ENCODE results near the gene ARL8A. TPM values are rescaled to one million over a fixed set of nuclear protein-coding genes. Genes with fewer than 3 reads are reported as not detected.
A peak's percentile ranks its signal among the peaks of the same experiment; 100 is the strongest.
"Not testable (repeated sequence)": the region's sequence is repeated elsewhere in the genome, so short reads cannot be mapped to it uniquely, and the experiment has no call there.

The ARL8A gene
- total RNA-seq, 1 donor from 2014 or later = 75.8 TPM

DNA sequence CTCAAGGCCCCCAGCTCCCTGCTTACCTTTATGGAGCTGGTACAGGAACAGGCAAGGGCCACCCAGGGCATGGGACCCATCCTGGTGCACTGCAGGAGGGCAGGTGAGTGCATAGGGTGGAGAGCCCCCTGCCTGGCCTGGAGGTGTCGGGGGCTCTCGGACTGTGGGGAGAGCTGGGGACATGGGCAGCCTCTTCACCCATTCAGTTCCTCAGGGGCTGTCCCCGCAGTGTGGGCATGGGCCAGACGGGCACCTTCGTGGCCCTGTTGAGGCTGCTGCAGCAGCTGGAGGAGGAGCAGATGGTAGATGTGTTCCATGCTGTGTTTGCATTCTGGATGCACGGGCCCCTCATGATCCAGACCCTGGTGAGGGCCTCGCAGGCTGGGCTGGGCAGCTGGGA is 41.8 kb upstream of the ARL8A start:
- Mint-ChIP-seq H3K4me3 (ENCODE audit: unreplicated experiment) (no peak overlapping the region), H3K36me3 (ENCODE audit: unreplicated experiment) (no peaks in the 10 kb centered on the region), H3K27me3 (ENCODE audit: unreplicated experiment) (peaks cover 6% of the 10 kb centered on the region), H3K9me3 (ENCODE audit: unreplicated experiment) (no peaks in the 10 kb centered on the region), H3K27ac (ENCODE audit: unreplicated experiment) (no peak overlapping the region), H3K4me1 (ENCODE audit: unreplicated experiment) (peaks cover 7% of the 10 kb centered on the region)
- DNase-seq (ENCODE audit: extremely low spot score, unreplicated experiment) = no peak
- TF ChIP-seq, protein P1, sequence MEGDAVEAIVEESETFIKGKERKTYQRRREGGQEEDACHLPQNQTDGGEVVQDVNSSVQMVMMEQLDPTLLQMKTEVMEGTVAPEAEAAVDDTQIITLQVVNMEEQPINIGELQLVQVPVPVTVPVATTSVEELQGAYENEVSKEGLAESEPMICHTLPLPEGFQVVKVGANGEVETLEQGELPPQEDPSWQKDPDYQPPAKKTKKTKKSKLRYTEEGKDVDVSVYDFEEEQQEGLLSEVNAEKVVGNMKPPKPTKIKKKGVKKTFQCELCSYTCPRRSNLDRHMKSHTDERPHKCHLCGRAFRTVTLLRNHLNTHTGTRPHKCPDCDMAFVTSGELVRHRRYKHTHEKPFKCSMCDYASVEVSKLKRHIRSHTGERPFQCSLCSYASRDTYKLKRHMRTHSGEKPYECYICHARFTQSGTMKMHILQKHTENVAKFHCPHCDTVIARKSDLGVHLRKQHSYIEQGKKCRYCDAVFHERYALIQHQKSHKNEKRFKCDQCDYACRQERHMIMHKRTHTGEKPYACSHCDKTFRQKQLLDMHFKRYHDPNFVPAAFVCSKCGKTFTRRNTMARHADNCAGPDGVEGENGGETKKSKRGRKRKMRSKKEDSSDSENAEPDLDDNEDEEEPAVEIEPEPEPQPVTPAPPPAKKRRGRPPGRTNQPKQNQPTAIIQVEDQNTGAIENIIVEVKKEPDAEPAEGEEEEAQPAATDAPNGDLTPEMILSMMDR (IDR thresholded peaks at IDR 0.05) = no peak

DNA sequence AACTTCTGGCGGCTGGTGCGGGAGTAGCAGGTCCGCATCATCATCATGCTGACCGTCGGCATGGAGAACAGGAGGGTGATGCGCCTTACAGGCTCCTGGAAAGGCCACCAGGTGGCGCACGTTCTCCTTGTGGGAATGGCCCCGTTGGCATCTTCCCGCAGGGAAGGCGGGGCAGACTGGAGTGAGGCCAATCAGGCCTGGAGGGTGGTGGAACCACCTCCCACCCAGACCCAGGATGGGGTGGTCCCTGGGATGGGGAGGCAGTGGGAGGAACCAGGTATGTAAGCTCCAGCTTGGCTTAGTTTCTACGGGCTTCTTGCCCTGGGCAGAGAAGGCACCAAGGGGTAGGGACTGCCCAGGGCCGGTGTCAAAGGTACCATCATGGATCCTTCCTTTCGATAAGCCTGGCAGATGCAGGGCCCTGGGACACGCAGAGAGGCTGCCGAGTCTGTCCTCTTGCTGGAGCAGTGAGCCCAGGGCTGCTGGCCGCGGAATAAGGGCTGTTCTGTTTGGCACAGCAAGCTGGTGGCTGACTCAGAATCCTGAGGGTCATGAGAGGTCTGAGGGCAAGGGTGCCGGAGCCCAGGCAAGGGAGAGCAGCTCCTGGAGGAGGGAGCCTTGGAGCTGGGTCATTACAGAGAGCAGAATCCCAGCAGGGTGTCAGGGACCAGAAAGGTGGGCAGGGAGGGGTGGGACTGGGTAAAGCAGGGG is 40.4 kb upstream of the ARL8A start:
- peak; percentile 94 for DNase-seq (ENCODE audit: extremely low spot score, unreplicated experiment)
- Mint-ChIP-seq H3K36me3 (ENCODE audit: unreplicated experiment) (no peaks in the 10 kb centered on the region), H3K9me3 (ENCODE audit: unreplicated experiment) (no peaks in the 10 kb centered on the region), H3K4me1 (ENCODE audit: unreplicated experiment) (peaks cover 7% of the 10 kb centered on the region), H3K4me3 (ENCODE audit: unreplicated experiment) (no peak overlapping the region), H3K27me3 (ENCODE audit: unreplicated experiment) (peaks cover 8% of the 10 kb centered on the region), H3K27ac (ENCODE audit: unreplicated experiment) (no peak overlapping the region)
- TF ChIP-seq, protein P1 (IDR thresholded peaks at IDR 0.05) = peak; percentile 91

DNA sequence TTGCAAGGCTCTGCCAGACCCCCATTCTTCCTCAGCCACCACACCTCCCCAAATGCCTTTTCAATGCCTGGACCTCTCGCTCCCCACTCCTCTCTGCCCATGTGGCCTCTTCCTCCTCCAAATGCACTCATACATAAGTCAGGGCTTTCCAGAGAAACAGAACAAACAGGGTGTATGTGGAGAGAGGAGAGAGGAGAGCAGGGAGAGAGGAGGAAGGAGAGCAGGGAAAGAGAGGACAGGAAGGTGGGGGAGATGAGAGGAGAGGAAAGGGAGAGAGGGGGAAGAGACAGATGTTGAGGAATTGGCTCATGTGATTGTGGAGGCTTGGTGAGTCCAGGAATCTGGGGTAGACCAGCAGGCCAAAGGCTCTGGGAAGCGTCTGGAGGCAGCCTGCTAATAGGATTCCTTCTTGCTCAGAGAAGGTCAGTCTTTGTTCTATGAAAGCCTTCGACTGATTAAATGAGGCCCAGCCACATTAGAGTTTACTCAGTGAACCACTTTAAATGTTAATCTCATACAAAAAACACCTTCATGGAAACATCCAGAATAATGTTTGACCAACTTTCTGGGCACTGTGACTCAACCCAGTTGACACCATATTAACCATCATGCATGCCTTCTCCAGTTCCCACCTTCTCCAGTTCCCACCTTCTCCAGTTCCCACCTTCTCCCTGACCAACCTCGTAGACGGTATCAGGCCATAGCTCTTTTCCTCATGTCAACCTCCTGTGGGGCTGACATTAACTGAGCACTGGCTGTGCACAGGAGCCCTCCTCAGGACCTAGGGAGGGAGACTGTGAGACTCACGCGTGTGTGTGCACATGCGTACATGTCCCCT is 37.7 kb upstream of the ARL8A start:
- Mint-ChIP-seq H3K4me1 (ENCODE audit: unreplicated experiment) (peaks cover 7% of the 10 kb centered on the region), H3K4me3 (ENCODE audit: unreplicated experiment) (no peak overlapping the region), H3K27me3 (ENCODE audit: unreplicated experiment) (peaks cover 18% of the 10 kb centered on the region), H3K9me3 (ENCODE audit: unreplicated experiment) (no peaks in the 10 kb centered on the region), H3K36me3 (ENCODE audit: unreplicated experiment) (no peaks in the 10 kb centered on the region), H3K27ac (ENCODE audit: unreplicated experiment) (no peak overlapping the region)
- no peak for DNase-seq (ENCODE audit: extremely low spot score, unreplicated experiment)
- TF ChIP-seq, protein P1 (IDR thresholded peaks at IDR 0.05) = no peak

DNA sequence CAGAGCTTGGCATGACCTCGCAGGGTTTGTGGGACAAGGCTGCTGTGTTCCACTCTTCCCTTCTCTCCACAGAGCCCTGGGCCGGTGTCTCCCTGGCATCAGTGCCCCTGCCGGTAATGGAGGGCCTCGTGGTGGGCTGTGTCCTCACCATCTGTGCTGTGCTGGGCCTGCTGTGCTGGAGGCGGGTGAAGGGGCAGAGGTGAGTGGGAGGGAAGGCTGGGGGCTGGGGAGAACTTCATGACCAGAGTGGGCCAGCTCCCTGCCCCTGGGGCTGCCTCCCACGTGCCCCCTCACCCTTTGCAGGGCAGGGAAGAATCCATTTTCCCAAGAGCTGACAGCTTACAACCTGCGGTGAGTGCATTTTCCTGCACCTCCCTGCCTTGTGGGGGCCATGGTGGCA is 37.0 kb upstream of the ARL8A start:
- Mint-ChIP-seq H3K27me3 (ENCODE audit: unreplicated experiment) (peaks cover 18% of the 10 kb centered on the region), H3K9me3 (ENCODE audit: unreplicated experiment) (no peaks in the 10 kb centered on the region), H3K4me3 (ENCODE audit: unreplicated experiment) (no peak overlapping the region), H3K36me3 (ENCODE audit: unreplicated experiment) (no peaks in the 10 kb centered on the region), H3K27ac (ENCODE audit: unreplicated experiment) (no peak overlapping the region), H3K4me1 (ENCODE audit: unreplicated experiment) (peaks cover 7% of the 10 kb centered on the region)
- TF ChIP-seq, protein P1 (IDR thresholded peaks at IDR 0.05) = no peak
- DNase-seq (ENCODE audit: extremely low spot score, unreplicated experiment) = no peak

DNA sequence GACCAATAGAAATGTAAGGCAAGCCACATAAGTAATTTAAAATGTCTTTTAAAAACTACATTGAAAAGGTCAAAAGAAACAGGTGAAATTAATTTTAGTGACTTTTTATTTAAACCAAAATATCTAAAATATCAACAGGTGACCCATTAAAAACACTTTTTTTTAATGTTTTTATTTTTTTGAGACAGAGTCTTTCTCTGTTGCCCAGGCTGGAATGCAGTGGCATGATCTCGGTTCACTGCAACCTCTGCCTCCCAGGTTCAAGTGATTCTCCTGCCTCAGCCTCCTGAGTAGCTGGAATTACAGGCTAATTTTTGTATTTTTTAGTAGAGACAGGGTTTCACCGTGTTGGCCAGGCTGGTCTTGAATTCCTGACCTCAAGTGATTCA is 36.2 kb upstream of the ARL8A start:
- H3K4me3 Mint-ChIP-seq (ENCODE audit: unreplicated experiment); H3K9me3 Mint-ChIP-seq (ENCODE audit: unreplicated experiment); H3K27ac Mint-ChIP-seq (ENCODE audit: unreplicated experiment): not testable (repeated sequence)

More for the DNA sequence above, 36.2 kb upstream of the ARL8A start:
- DNase-seq (ENCODE audit: extremely low spot score, unreplicated experiment); H3K4me1 Mint-ChIP-seq (ENCODE audit: unreplicated experiment); H3K36me3 Mint-ChIP-seq (ENCODE audit: unreplicated experiment): not testable (repeated sequence)
- peaks cover 18% of the 10 kb centered on the region for H3K27me3 Mint-ChIP-seq (ENCODE audit: unreplicated experiment)

All from osteocyte (in vitro differentiated cells).